Breast epithelium (tissue), 4 donors: ENCODE measurements around the gene CPSF3. TPM values are rescaled to one million over a fixed set of nuclear protein-coding genes. Genes with fewer than 3 reads are reported as not detected.
A peak's percentile ranks its signal among the peaks of the same experiment; 100 is the strongest.

ENCODE experiments used
- DNase-seq, 2 donors: peaks; one replicate each; pipeline ENCODE4 v3.0.0-alpha.2; 2019; ENCODE audit warnings: low spot score in 2 of 2
- H3K27ac ChIP-seq, 2 donors: fragments of 200-600 bp; sonication (generic) in 1 of 2; one replicate each; pipeline ENCODE4 v1.5.1; 2016 to 2019; ENCODE audit warnings: mild to moderate bottlenecking in 1 of 2
- H3K27me3 ChIP-seq, 2 donors: fragments of 200-600 bp; sonication (generic) in 1 of 2; one replicate each; pipeline versions ENCODE4 v1.5.1 to v1.6.0; 2017 to 2019; ENCODE audit warnings: control low read depth in 1 of 2, mild to moderate bottlenecking in 1 of 2
- H3K36me3 ChIP-seq: fragments of 200-600 bp; one replicate; pipeline ENCODE4 v1.5.1; 2019
- H3K4me1 ChIP-seq, 2 donors: fragments of 200-600 bp; sonication (generic); one replicate each; pipeline ENCODE4 v1.5.1; 2016 to 2019; ENCODE audit warnings: control low read depth in 1 of 2
- H3K4me3 ChIP-seq, 3 donors: fragments of 200-600 bp; sonication (generic); 1 replicate in 2 of 3; 2 replicates in 1 of 3; pipeline ENCODE4 v1.5.1; 2016 to 2019; ENCODE audit warnings: mild to moderate bottlenecking in 3 of 3, moderate library complexity in 2 of 3
- H3K9me3 ChIP-seq, 2 donors: fragments of 200-600 bp; sonication (generic) in 1 of 2; one replicate each; pipeline ENCODE4 v1.5.1; 2016 to 2019; ENCODE audit warnings: control low read depth in 1 of 2
- CTCF ChIP-seq, 3 donors: fragments of 450-650 bp; IDR thresholded peaks; one replicate each; pipeline ENCODE4 v1.5.1; 2016 to 2017; ENCODE audit warnings: antibody characterized with exemption in 3 of 3, mild to moderate bottlenecking in 3 of 3, moderate library complexity in 3 of 3
- POLR2A ChIP-seq: fragments of 450-650 bp; IDR thresholded peaks from one replicate; pipeline ENCODE4 v1.6.1; 2016; ENCODE audit warnings: antibody characterized with exemption, mild to moderate bottlenecking, moderate library complexity
- POLR2AphosphoS5 ChIP-seq, 3 donors: sonication (generic); formaldehyde crosslinking; IDR thresholded peaks; one replicate each; pipeline ENCODE4 v1.6.1; 2017; ENCODE audit warnings: antibody characterized with exemption in 3 of 3
- intact Hi-C: fragments of 100-400 bp; cut with DNase I; formaldehyde crosslinking; loops from one replicate; pipeline ENCODE4 v1.15.1; 2023; ENCODE audit warnings: low total_unique reads
- total RNA-seq, 3 donors: library from RNA; depleted of rRNA; stranded (reverse); fragments of >200 nt; gene quantifications; one replicate each; pipeline ENCODE4 v1.1.0, GENCODE V29; 2016

CPSF3 gene
- total RNA-seq, 3 donors from 2014 or later, result 18.1 to 26.2 (median 23.1) TPM

GRCh38 chr2:9378433-9379390, 44.7 kb upstream of the CPSF3 start:
- TF ChIP-seq CTCF (IDR thresholded peaks at IDR 0.05), result no peak
- no peak for TF ChIP-seq POLR2AphosphoS5 (IDR thresholded peaks at IDR 0.05)
- no peak for TF ChIP-seq POLR2A
- H3K36me3 ChIP-seq, result no peaks in the 10 kb centered on the region
- no peaks in the 10 kb centered on the region for H3K9me3 ChIP-seq
- intact Hi-C loops, result loop anchor here (2.0 kb wide), 1 partner anchor 76 kb away; no protein-coding TSS in a partner anchor
- DNase-seq, result no peak
- peak overlapping the region; percentile 33 to 85 for H3K27ac ChIP-seq
- H3K27me3 ChIP-seq, result no peaks in the 10 kb centered on the region
- H3K4me3 ChIP-seq, result peak overlapping the region in 1 of 3 donors; percentile 11
- H3K4me1 ChIP-seq, result no peaks in the 10 kb centered on the region

DNA sequence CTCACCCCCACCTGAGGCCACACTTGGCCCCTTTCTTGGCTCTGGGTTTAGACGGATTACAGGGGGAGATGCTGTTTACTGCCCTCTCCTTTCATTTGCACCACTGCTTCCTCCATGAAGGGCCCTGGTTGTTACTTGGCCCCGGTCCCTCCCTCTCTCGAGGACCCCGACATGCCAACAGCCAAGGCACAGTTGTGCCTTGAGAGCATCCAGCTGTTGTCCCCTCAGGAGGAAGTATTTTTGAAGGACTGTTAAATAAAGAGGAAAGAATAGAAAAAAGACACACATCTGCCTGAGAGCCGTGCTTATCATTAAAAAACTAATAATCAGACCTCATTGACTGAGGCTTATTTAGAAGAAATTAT, 44.1 kb upstream of the CPSF3 start:
- Histone ChIP-seq H3K36me3 (no peaks in the 10 kb centered on the region), H3K4me3 (no peak overlapping the region), H3K9me3 (no peaks in the 10 kb centered on the region), H3K27ac (peak overlapping the region in 1 of 2 donors; percentile 85), H3K4me1 (no peaks in the 10 kb centered on the region), H3K27me3 (no peaks in the 10 kb centered on the region)
- no peak for TF ChIP-seq POLR2AphosphoS5 (IDR thresholded peaks at IDR 0.05)
- TF ChIP-seq POLR2A, result no peak
- no peak for TF ChIP-seq CTCF (IDR thresholded peaks at IDR 0.05)
- intact Hi-C loops, result loop anchor here (2.0 kb wide), 1 partner anchor 75 kb away; no protein-coding TSS in a partner anchor
- no peak for DNase-seq

DNA sequence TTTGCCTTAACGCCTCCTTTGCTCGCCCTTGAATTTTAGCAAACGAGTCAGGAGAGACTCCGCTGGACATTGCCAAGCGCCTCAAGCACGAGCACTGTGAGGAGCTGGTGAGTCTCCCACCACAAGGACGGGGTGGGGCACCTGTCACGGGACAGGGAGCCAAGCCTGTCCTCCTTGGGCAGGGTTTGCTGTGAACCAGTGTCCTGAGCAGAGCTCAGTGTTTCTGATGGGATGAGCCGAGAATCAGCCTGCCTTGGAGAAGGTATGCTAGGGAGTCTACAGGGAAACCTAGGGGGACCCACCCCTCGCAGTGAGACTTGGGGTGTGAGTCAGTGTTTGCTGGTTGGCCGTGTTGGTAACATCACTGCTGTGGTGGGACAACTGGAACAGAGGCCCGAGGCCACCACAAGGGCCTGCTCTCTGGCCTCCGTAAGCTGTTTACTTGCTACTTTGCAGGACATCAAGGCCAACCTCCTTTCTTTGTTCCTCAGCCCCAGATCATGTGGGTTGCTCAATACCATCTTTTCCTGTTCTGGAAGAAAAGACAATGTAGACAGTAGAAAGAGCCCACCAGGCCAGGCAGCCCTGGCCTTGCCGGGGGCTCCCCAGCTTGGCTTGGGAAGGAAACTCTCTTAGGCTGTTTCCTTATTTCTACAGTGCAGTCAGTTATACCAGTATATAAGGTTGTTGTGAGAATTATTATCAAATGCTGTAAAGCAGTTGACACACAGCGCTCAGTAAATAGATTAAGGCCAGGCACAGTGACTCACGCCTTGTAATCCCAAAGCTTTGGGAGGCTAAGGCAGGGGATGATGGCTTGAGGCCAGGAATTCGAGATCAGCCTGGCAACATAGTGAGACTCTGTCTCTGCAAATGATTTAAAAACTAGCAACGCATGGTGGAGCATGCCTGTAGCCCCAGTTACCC, 42.5 kb upstream of the CPSF3 start:
- TF ChIP-seq CTCF (IDR thresholded peaks at IDR 0.05), result no peak
- no peak for TF ChIP-seq POLR2AphosphoS5 (IDR thresholded peaks at IDR 0.05)
- no peak for TF ChIP-seq POLR2A
- intact Hi-C loops, result no loop called here
- no peaks in the 10 kb centered on the region for H3K36me3 ChIP-seq
- peak overlapping the region; percentile 63 to 91 for H3K27ac ChIP-seq
- H3K4me1 ChIP-seq, result no peaks in the 10 kb centered on the region
- H3K4me3 ChIP-seq, result no peak overlapping the region
- no peak for DNase-seq
- H3K9me3 ChIP-seq, result no peaks in the 10 kb centered on the region
- H3K27me3 ChIP-seq, result no peaks in the 10 kb centered on the region

GRCh38 chr2:9382604-9383235, 40.7 kb upstream of the CPSF3 start:
- intact Hi-C loops, result no loop called here
- Histone ChIP-seq H3K27me3 (no peaks in the 10 kb centered on the region), H3K9me3 (no peaks in the 10 kb centered on the region), H3K4me1 (no peaks in the 10 kb centered on the region), H3K4me3 (no peak overlapping the region), H3K27ac (no peak overlapping the region), H3K36me3 (no peaks in the 10 kb centered on the region)
- TF ChIP-seq POLR2AphosphoS5 (IDR thresholded peaks at IDR 0.05) (no peak), POLR2A (no peak), CTCF (IDR thresholded peaks at IDR 0.05) (no peak)
- DNase-seq, result no peak
